Sigmoid colon (tissue), 7 donors: Measurements from ENCODE around the gene ZNF79. TPM values are rescaled to one million over a fixed set of nuclear protein-coding genes. Genes with fewer than 3 reads are reported as not detected.
"Not testable (repeated sequence)": the region's sequence is repeated elsewhere in the genome, so short reads cannot be mapped to it uniquely, and the experiment has no call there.

Source experiments
- DNase-seq: peaks from one replicate; pipeline ENCODE4 v3.0.0-alpha.2; 2019
- H3K27ac ChIP-seq, 4 donors: fragments of 200-600 bp; sonication (generic); one replicate each; pipeline ENCODE4 v1.5.1; 2016 to 2019; ENCODE audit warnings: mild to moderate bottlenecking in 1 of 4
- H3K27me3 ChIP-seq, 3 donors: fragments of 200-600 bp; sonication (generic); one replicate each; pipeline ENCODE4 v1.5.1; 2019; ENCODE audit warnings: mild to moderate bottlenecking in 1 of 3
- H3K36me3 ChIP-seq, 4 donors: fragments of 200-600 bp; sonication (generic); one replicate each; pipeline ENCODE4 v1.5.1; 2016 to 2019
- H3K4me1 ChIP-seq, 4 donors: fragments of 200-600 bp; sonication (generic); one replicate each; pipeline ENCODE4 v1.5.1; 2017 to 2019
- H3K4me3 ChIP-seq, 4 donors: fragments of 200-600 bp; sonication (generic); one replicate each; pipeline ENCODE4 v1.5.1; 2017 to 2019; ENCODE audit warnings: mild to moderate bottlenecking in 2 of 4, moderate library complexity in 1 of 4
- H3K9me3 ChIP-seq, 4 donors: fragments of 200-600 bp in 3 of 4; sonication (generic) in 3 of 4; one replicate each; pipeline versions ENCODE4 v1.5.1 to v1.6.1; 2013 to 2019
- CTCF ChIP-seq, 4 experiments: fragments of 450-650 bp in 3 of 4; fragments of 200-600 bp in 1 of 4; IDR thresholded peaks; one replicate each; pipeline ENCODE4 v1.5.1; 2016 to 2019; ENCODE audit warnings: antibody characterized with exemption in 4 of 4, mild to moderate bottlenecking in 3 of 4, moderate library complexity in 2 of 4
- EP300 ChIP-seq, 4 donors: sonication (generic); formaldehyde crosslinking; IDR thresholded peaks; one replicate each; pipeline ENCODE4 v1.6.1; 2017; ENCODE audit warnings: antibody characterized with exemption in 4 of 4
- POLR2A ChIP-seq, 2 donors: fragments of 450-650 bp; IDR thresholded peaks; one replicate each; pipeline ENCODE4 v1.6.1; 2016; ENCODE audit warnings: antibody characterized with exemption in 2 of 2, mild to moderate bottlenecking in 2 of 2, moderate library complexity in 2 of 2
- POLR2AphosphoS5 ChIP-seq, 4 donors: sonication (generic); formaldehyde crosslinking; IDR thresholded peaks; one replicate each; pipeline ENCODE4 v1.6.1; 2017; ENCODE audit warnings: antibody characterized with exemption in 4 of 4
- WGBS, 2 donors: extraction: QIAGEN DNeasy Blood & Tissue Kit; methylation state at CpG; one replicate each; pipeline ENCODE4 v1.1.7; 2013; 5-methylcytosine and 5-hydroxymethylcytosine counted together
- intact Hi-C: fragments of 100-400 bp; cut with DNase I; formaldehyde crosslinking; loops from one replicate; pipeline ENCODE4 v1.15.1; 2023
- polyA plus RNA-seq, 3 donors: library from polyadenylated mRNA; stranded (reverse); fragments of 200-250 nt; gene quantifications; one replicate each; pipeline ENCODE4 v1.2.3, GENCODE V29; 2013
- total RNA-seq, 4 donors: library from RNA; depleted of rRNA; stranded (reverse); fragments of >200 nt; gene quantifications; one replicate each; pipeline ENCODE4 v1.1.0, GENCODE V29; 2016
- donor health status: healthy with polysubstance abuse.
- donor health status: Bipolar disorder and iron deficiency.
- donor health status: healthy.

The ZNF79 gene
- total and polyA plus RNA-seq, 7 donors = 0.60 to 14.6 (median 10.9) TPM

GRCh38 chr9:127457191-127457878, 33.2 kb downstream of the ZNF79 start:
- TF ChIP-seq POLR2A (IDR thresholded peaks at IDR 0.05) = no peak
- no peak for TF ChIP-seq POLR2AphosphoS5 (IDR thresholded peaks at IDR 0.05)
- DNase-seq = no peak
- WGBS, 2 donors = 87 to 91% methylated on average over 17 of the region's 17 CpGs
- no peaks in the 10 kb centered on the region for H3K27me3 ChIP-seq
- H3K4me3 ChIP-seq = no peak overlapping the region
- peaks cover 25 to 73% (median 47%) of the 10 kb centered on the region in 4 donors for H3K36me3 ChIP-seq
- intact Hi-C loops = no loop called here
- H3K9me3 ChIP-seq = no peaks in the 10 kb centered on the region
- peaks cover 0 to 53% (median 41%) of the 10 kb centered on the region in 4 donors for H3K4me1 ChIP-seq
- no peak overlapping the region for H3K27ac ChIP-seq

- 90 to 91% methylated on average over 9 of the region's 9 CpGs for WGBS, 2 donors
- DNase-seq = no peak
- Histone ChIP-seq H3K9me3 (no peaks in the 10 kb centered on the region), H3K36me3 (peaks cover 28 to 89% (median 62%) of the 10 kb centered on the region in 4 donors), H3K27me3 (no peaks in the 10 kb centered on the region), H3K4me3 (no peak overlapping the region), H3K27ac (peak overlapping the region in 3 of 4 donors; percentile 28 to 53 (median 39)), H3K4me1 (peaks cover 0 to 37% (median 25%) of the 10 kb centered on the region in 4 donors)
- TF ChIP-seq POLR2A (IDR thresholded peaks at IDR 0.05) = no peak
- TF ChIP-seq CTCF (IDR thresholded peaks at IDR 0.05) = no peak
- no peak for TF ChIP-seq EP300 (IDR thresholded peaks at IDR 0.05)
- TF ChIP-seq POLR2AphosphoS5 (IDR thresholded peaks at IDR 0.05) = no peak
- intact Hi-C loops = no loop called here
These were observed 34.7 kb downstream of the ZNF79 start for GRCh38 chr9:127458921-127459320.

- intact Hi-C loops = no loop called here
- Histone ChIP-seq H3K4me3 (no peak overlapping the region), H3K9me3 (no peaks in the 10 kb centered on the region), H3K27me3 (no peaks in the 10 kb centered on the region), H3K4me1 (peaks cover 0 to 12% (median 9%) of the 10 kb centered on the region in 4 donors), H3K36me3 (peaks cover 24 to 93% (median 72%) of the 10 kb centered on the region in 4 donors), H3K27ac (no peak overlapping the region)
- DNase-seq = no peak
- no peak for TF ChIP-seq CTCF (IDR thresholded peaks at IDR 0.05)
- no peak for TF ChIP-seq EP300 (IDR thresholded peaks at IDR 0.05)
- no peak for TF ChIP-seq POLR2AphosphoS5 (IDR thresholded peaks at IDR 0.05)
- TF ChIP-seq POLR2A (IDR thresholded peaks at IDR 0.05) = no peak
- WGBS, 2 donors = 87 to 94% methylated on average over 3 of the region's 3 CpGs
These were observed 39.2 kb downstream of the ZNF79 start for GRCh38 chr9:127463382-127463781.

GRCh38 chr9:127463911-127464310, 39.7 kb downstream of the ZNF79 start:
- Histone ChIP-seq H3K27me3 (no peaks in the 10 kb centered on the region), H3K9me3 (no peaks in the 10 kb centered on the region), H3K27ac (no peak overlapping the region), H3K36me3 (peaks cover 24 to 93% (median 69%) of the 10 kb centered on the region in 4 donors), H3K4me3 (no peak overlapping the region), H3K4me1 (peaks cover 0 to 6% (median 5%) of the 10 kb centered on the region in 4 donors)
- 83 to 91% methylated on average over 7 of the region's 7 CpGs for WGBS, 2 donors
- no peak for DNase-seq
- no peak for TF ChIP-seq EP300 (IDR thresholded peaks at IDR 0.05)
- TF ChIP-seq POLR2A (IDR thresholded peaks at IDR 0.05) = no peak
- TF ChIP-seq CTCF (IDR thresholded peaks at IDR 0.05) = no peak
- no peak for TF ChIP-seq POLR2AphosphoS5 (IDR thresholded peaks at IDR 0.05)
- intact Hi-C loops = no loop called here

GRCh38 chr9:127466407-127466917, 42.3 kb downstream of the ZNF79 start:
- DNase-seq, H3K4me1 ChIP-seq, intact Hi-C loops, H3K27me3 ChIP-seq, H3K4me3 ChIP-seq, H3K27ac ChIP-seq, H3K9me3 ChIP-seq: not testable (repeated sequence)
- WGBS, 2 donors = 93 to 97% methylated on average over 5 of the region's 5 CpGs
- peaks cover 14 to 90% (median 49%) of the 10 kb centered on the region in 4 donors for H3K36me3 ChIP-seq
